Stimulated activated effector memory CD8-positive, alpha-beta T cell treated with anti-CD3 and anti-CD28 coated beads, Interleukin-12 subunit alpha, Interleukin-12 subunit beta, amount 100 ng/mL, for 72 hours (primary cell): Measurements from ENCODE around the gene EVI2A.

Experiments used
- ATAC-seq: fragments of 150-1000 bp; cut with Tn5 transposase; 2 replicates; pipeline ENCODE4 v1.10.0; 2021
- DNase-seq, 2 donors: peaks; one replicate each; pipeline ENCODE4 v3.0.0; 2021 to 2022; ENCODE audit warnings: low spot score in 2 of 2
- H3K27ac Mint-ChIP-seq: one replicate; pipeline ENCODE4 v1.8.0; 2022; ENCODE audit warnings: mild to moderate bottlenecking, mixed read lengths
- H3K36me3 Mint-ChIP-seq: one replicate; pipeline ENCODE4 v1.8.0; 2022; ENCODE audit warnings: mild to moderate bottlenecking, mixed read lengths
- H3K4me1 Mint-ChIP-seq: one replicate; pipeline ENCODE4 v1.8.0; 2022; ENCODE audit warnings: mixed read lengths
- H3K4me3 Mint-ChIP-seq: one replicate; pipeline ENCODE4 v1.8.0; 2022; ENCODE audit warnings: mild to moderate bottlenecking, mixed read lengths
- H3K9me3 Mint-ChIP-seq: one replicate; pipeline ENCODE4 v1.8.0; 2022; ENCODE audit warnings: mixed read lengths

EVI2A gene

DNA sequence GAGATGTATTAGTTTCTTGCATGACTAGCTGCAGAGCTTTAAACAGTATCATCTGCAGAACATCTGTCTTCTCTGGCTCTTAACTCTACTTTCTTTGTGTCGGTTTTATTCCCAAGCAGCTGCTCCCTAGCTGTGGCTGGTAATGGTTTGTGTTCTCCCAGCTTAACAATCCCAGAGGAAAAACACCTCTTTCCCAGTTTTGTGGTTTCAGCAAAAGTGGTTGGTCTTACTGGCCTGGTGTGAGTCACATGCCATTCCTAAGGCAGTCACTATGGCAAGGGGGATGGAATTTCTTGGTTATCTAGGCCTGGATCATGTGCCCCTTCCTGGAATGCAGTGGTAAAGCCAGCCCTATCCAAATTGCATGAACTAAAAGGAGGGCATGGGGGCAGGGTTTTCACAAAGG is 51.8 kb downstream of the EVI2A start:
- H3K9me3 Mint-ChIP-seq: no peaks in the 10 kb centered on the region
- ATAC-seq: no peak
- DNase-seq: no peak
- H3K36me3 Mint-ChIP-seq: peaks cover 42% of the 10 kb centered on the region
- no peaks in the 10 kb centered on the region for H3K4me1 Mint-ChIP-seq
- H3K27ac Mint-ChIP-seq: no peak overlapping the region
- no peak overlapping the region for H3K4me3 Mint-ChIP-seq

DNA sequence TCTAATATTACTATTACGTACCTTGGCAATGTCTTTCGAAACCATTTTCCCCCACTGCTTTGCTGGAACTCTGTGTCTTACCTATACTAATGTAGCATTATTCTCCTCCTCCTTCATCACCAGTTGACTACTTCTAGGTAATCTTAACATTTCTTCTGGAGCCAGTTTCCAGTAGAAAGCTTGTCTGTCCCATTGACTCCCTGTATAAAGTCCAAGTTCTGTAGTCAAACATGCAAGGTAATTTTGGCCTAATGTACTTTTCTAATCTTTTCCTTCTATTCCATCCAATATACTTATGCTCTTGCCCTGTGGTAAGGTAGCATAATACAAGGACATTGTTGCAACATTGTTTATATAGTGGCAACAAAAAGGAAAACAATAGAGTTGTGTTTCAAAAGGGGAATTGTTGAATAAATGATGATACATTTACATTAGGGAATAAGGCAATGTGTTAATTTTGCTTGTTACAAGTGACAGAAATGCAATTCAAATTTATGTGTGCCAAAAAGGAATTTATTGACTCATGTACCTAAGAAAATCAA is 52.3 kb downstream of the EVI2A start:
- H3K9me3 Mint-ChIP-seq: no peaks in the 10 kb centered on the region
- H3K4me3 Mint-ChIP-seq: no peak overlapping the region
- DNase-seq (no peak), ATAC-seq (no peak)
- no peak overlapping the region for H3K27ac Mint-ChIP-seq
- no peaks in the 10 kb centered on the region for H3K4me1 Mint-ChIP-seq
- H3K36me3 Mint-ChIP-seq: peaks cover 42% of the 10 kb centered on the region
